Eye (tissue), 1 donor: ENCODE data around the gene PLA2G4E.

Experiments
- DNase-seq: peaks from one replicate; pipeline ENCODE4 v3.0.0-alpha.2; 2015

The PLA2G4E gene

DNA sequence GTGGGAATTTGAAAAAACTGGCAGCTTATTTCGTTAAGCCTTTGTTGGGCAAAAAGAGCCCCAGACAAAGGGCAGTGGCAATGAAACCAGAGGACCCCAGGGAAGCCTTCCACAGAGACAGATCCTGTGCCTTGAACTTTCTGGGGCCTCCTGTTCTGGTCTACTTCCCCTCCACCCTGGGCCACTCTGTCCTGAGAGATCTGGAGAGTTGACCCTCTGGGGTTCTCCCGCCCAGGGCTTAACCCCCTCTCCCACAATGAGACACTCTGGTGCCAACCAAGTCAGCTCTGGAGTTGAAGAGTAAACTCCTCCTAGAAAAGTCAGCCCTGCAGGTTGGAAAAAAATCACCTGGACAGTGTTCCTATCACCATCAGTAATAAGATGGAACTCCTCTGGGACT is 69.3 kb downstream of the PLA2G4E start:
- DNase-seq: no peak

- DNase-seq: no peak
These were observed 70.4 kb downstream of the PLA2G4E start for GRCh38 chr15:41950489-41950888.

DNA sequence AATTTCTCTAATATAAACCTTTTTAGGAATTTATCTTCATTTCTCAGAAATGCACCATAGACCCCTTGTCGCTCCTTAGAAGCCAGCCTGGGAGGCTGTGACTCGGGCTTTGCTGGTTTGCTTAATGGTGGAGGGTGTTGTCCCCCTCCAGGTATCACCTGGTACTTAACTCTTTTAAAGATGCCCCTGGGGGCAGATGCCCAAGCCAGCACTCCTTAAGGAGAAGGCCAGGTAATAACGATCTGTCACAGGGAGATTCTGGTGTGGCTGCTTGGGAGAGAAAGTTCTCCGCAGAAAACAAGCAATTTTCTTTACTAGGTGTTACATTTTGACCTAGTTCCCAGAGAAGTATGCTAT is 70.7 kb downstream of the PLA2G4E start:
- DNase-seq: no peak

DNA sequence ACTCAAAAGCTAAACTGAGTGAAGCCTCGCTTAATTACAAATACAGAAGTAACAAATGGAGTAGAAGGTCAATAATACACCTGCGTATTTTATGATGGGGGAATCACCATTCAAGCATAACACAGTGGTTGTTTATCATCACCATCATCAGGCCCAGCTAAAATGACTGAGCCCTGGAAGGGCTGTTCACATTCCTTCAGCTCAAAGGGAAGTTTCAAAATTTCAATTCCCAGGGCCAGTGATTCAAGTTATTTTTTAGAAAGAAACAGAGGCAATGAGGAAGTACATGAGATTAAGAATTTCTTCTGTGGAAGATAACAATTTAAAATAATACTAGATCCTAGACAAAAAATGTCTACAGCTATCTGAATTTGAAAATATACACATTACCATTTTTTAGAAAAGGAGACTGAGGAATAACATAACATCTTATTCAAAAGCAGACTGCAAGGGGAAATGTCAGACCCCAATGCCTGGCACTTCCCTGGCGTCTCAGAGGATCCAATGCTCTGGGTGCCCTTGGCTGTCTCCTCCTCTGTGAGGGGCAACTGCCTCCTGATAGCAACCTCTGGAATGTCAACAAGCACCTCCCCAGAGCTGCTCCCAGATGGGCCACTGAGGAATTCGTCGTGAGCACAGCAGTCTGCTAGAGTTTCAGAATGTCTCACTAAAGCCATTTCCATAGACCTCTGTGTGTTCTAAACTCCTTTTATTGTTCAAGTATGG is 71.3 kb downstream of the PLA2G4E start:
- no peak for DNase-seq

GRCh38 chr15:41948490-41948889 is 72.4 kb downstream of the PLA2G4E start:
- DNase-seq: no peak

GRCh38 chr15:41946970-41947369 is 73.9 kb downstream of the PLA2G4E start:
- DNase-seq: no peak

DNA sequence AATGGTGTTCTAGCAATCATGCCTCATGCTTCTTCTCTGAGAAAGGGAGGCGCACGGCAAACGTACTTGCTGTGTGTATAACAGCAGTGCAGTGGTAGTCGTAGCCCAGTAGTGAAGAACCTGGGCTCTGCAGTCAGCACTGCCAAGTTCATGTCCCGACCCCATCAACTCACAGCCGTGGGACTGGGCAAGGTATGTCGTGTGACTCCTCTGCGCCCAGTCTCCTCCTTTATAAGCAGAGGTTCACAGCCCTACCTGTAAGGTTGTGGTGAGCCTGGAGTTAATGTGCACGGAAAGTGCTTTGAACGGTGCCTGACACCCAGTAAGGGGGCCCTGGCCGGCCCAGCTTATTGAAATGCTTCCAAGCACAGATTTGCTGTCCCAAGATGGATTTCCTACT is 75.1 kb downstream of the PLA2G4E start:
- DNase-seq: no peak

DNA sequence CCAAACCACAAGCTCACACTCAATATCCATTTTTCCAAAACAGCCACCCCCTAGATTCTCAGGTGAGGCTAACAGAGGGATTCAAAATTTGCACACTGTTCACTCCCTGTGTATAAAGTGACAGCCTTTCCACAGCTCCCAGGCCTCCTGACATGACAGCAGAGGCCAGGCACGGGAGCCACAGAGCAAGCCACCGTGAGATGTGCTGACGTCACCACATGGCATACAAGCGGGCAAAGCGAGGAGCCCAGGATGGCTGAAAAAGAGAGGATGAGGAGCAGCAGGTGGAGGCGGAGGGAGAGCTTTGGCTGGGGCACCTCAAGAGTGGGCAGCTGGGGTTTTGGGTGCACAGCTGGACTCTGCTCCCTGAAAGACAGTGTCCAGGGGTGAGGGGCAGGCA is 75.6 kb downstream of the PLA2G4E start:
- DNase-seq: no peak

GRCh38 chr15:41944313-41944940 is 76.4 kb downstream of the PLA2G4E start:
- peak; percentile 84 for DNase-seq

DNA sequence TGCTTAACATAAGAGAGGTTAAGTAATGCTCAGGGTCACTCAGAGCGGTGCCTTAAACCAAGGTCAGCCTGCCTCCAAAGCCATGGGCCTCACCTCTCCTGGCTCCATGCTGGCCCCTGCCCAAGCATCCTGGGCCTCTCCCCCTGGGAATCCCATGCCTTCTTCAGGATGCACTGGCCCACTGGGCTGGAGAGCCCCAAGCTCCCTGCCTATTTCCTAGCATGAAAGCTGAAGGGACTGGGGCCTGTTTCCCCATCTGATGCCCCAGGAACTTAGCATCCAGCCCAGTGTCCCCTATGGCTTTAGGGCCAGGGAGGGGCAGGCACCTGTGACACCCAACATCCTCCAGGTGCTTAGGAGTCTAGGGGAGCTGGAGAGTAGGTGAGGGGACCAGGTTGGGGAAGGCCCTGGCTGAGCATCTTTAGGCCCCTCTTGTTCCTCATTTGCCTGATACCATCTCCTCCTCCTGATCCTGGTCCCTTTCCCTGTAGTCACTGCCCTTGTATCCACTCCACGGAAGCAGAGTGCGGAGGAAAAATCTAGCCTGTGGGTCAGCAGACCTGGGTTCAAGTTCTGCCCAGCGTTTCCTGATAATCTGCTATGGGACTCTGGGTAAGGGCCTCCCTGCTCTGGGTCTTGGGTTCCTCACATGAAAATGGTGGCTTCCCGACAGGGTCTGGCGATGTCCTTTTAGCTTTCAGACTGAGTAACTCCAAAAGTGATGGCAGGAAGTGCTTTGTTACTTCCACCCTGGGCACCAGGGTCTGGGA is 77.1 kb downstream of the PLA2G4E start:
- no peak for DNase-seq

DNA sequence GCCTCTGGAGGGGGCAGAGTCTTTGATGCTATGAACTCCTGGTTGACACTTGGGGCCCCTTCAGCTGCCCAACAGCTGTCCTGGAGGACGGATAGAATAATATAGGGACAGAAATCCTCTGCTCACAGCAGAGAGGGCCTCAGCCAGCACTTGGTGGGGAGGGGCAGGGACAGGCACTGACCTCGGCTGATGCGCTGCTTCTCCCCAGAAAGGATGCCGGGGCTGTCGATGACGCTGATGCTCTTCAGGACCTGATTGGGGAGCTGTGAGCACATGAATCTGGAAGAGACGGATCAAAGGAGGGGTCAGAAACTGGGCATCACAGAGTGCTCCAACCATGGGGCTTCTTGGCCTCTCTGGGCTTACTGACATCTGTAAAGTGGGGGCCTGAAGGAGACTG is 78.0 kb downstream of the PLA2G4E start:
- DNase-seq: no peak

DNA sequence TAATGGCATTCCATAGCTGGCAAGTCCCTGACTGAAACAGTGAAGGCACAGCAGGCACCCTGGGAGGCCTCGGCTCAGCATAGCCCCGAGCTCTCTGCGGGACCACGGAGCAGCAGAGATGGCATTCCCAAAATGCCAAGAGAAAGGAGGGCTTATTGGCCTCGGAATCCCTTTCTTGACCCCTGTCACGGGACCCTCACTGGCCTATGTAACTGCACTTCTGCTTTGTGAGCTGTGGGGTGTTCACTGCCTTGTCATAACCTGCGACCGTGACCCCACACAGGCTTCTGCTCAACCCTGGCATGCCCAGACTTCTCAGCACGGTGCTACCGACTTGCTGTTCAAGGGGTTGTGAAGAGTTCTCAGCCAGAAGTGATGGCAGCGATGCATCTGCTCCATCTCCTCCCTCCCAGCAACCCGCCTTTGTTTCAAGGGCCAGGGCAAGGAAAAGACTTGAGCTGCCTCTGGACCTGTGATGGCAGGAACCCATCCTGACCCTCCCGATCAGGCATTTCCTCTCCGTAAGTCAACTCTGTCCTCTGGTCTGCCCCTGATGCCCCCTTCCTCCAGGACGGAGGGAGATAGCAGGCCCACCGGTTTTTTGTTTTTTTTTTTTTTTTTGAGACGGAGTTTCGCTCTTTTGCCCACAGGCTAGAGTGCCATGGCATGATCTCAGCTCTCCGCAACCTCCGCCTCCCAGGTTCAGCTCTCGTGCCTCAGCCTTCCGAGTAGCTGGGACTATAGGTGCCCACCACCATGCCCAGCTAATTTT is 79.0 kb downstream of the PLA2G4E start:
- no peak for DNase-seq

GRCh38 chr15:41940441-41940857 is 80.4 kb downstream of the PLA2G4E start:
- DNase-seq: peak; percentile 14

GRCh38 chr15:41939986-41940385 is 80.9 kb downstream of the PLA2G4E start:
- no peak for DNase-seq

DNA sequence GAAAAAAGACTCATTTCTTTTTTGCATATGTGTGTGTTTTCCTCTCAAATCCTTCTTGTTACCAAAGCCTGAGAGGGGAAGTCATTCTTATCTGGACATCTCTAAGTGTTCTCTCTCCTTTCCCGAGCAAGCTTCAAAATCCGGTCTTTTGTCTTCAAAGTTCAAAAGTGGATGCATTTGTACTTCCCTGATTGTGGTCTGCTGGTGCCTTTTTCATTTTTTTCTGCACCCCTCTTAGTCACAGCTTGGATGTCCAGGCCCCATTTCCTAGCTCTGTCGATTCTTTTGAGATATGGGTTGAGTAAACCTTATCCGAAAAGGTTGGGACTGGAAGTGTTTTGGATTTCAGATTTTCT is 83.3 kb downstream of the PLA2G4E start:
- no peak for DNase-seq

DNA sequence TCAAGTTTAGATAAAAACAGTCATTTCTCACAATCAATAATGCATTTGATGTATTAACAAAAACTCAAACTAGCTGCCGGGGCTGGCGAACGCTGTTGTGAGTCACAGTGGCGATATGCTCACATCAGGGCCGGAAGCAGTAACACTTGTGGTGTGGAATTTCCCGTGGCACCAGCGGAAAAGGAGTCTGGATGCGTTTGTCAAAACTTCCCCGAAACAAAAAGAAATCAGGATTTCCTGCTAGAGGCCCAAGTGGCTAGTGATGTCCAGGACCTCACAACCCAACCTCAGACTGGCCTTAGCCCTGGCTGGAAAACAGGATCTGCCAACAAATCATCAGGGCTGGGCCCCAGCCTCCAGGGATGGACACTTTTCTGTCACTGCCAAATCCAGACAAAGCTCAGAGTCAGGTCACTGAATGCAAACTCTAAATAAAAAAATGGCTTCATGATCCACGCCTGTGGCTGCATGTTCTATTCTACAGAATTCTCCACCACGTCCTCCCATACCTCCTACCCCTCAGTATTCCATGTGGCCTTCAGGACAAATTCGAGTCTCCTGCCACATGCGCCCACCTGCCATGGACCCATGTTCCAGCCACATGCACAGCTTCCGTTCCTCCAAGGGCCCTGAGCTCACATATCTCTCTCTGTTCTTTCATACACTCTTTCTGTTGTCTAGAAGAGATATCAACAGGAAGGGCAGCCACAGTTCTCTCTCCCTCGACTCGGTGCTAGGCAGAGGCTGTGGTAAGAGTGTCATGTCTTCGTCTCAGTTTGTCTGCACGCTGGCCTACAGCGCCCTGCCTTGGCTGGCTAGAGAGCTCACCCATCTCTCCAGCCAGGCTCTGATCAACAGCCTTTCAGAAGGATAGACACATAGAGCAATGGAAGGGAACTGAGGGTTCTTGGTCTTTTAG is 83.9 kb downstream of the PLA2G4E start:
- no peak for DNase-seq

DNA sequence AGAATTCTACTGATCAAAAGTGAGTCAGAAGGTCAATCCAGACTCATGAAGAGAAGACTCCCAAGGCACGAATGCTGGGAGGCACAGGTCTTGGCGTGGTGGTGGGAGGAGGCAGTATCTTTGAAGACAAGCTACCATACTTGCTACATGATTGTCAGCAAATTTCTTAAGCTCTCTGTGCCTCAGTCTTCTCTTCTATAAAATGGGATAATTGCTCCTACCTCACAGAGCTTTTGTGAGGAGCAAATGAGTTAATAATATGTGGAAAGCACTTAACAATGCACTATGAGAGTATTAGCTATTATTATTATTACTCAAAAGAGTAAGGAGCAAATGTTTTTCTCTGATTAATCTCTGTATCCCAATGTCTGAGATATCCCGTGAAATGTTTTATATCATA is 84.7 kb downstream of the PLA2G4E start:
- DNase-seq: no peak

DNA sequence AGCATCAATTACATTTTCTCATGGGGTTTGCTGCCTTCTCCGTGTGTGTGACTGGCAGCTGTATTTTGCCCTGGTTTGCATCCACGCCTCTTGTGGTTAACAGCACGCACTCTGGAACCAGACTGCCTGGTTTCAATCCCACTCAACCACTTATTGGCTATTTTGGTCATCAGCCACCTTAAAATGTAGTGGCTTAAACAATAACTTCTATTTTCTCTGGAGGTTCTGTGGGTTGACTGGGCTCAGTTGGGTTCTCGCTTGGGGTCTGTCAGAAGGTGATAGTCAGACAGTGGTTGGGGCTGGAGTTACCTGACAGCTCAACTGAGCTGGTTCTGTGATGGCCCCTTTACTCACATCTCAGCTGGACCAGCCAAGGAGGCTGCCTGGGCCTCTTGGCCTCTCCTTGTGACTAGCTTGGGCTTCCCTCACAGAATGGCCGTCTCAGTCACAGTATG is 85.2 kb downstream of the PLA2G4E start:
- DNase-seq: no peak

DNA sequence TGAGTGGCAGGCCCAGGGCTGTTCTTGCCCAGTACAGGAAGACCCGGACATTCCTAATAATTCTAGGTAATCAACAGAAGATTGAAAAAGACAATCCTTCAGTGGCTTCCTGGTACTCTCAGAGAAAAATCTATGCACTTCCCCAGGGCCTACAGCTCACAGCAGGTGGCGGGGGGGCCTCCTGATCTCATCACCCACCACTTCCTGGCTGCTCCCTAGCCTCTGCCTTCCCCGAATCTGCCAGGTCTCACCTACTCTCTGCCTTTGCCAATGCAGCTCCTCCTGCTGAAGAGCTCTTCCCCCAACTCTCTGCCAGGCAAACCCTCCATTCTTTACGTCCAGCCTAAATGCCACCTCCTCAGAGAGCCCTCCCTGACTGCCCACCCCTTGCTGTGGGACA is 86.0 kb downstream of the PLA2G4E start:
- DNase-seq: no peak

DNA sequence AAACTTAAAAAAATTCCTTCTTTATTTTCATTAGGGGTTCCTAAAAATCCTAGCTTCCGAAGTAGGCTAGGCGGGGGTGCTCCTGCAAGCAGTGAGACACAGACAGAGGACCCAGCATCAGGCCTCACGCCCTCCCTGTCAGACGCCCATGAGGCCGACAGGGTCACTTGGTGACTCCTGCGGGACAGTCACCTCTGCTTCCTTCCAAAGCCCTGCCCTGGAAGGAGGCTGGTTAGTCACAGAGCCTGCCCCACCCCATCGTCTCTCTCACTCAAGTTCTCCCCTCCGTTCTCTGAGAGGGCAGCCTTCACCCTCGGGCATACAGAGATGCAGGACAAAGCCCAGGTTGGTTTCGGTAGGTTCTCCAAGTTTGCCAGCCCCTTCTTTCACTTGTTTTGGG is 87.1 kb downstream of the PLA2G4E start:
- DNase-seq: no peak

DNA sequence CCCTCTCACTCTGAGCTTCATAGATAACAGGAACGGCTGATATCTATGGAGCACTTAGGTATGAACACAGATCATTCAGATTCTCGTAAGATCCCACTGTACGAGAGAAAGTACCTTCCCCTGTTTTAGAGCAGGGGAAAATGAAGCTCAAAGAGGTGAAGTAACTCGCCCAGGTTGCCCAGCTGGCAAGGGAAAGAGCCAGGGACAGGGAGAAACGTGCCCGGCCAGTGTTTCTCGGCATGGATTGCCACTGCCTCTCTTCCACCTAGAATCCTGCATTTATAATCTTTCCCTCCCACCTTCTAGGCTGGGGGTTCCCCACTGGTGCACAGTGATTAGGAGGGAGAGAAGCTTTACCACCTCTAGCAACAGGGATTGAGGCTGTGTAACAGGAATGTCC is 87.5 kb downstream of the PLA2G4E start:
- no peak for DNase-seq
